Measurements from ENCODE around the gene WWP2. TPM values are rescaled to one million over a fixed set of nuclear protein-coding genes. Genes with fewer than 3 reads are reported as not detected.

WWP2 gene
- total RNA-seq, 1 experiment from 2014 or later: 40.2 TPM

DNA sequence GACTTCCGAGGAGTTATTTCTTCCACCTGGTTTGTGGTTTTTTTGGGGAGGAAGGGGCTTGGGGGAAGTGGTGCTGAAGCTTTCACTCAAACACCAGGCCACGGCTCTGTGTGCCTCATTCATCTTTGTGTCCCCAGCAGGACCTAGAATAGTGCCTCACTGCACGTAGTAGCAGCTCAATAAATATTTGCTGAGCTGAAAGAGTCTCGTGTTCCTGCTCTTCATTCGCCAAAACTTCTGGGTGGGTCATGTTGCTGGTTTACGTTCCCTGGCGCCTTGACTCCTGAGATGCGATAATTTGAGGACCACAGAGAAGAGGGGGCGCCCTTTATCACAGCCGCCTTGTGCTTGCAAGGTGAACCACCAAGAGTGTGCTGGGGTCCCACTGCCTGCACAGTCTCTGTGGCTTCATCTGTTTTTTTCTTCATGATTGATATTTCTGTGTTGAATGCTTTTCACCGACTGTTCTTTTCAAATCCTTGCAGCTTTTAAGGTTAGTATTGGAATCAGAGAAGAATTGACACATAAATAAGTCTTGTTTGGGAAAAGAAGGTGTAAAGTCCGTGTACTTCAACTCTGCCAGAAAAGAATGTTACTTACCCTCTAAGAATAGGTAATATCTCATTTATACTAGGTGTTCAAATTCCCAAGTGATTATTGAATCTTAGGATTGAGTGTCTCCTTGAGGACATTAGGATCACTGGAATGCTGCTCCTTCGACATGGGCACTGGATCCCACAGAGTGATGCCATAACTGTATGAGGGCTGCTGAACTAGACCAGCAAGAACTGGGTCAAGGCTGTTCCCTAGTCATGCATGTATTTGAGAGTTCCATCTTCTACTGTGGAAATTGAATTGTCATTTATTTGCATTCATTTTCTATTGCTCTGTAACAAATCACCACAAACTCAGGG lies 96.3 kb downstream of the WWP2 start:
- no peak overlapping the region for H3K4ac ChIP-seq (ENCODE audit: low read depth, low read length)
- DNase-seq: no peak
- no peak overlapping the region for H4K5ac ChIP-seq (ENCODE audit: insufficient read length, low read depth, low read length)
- TF ChIP-seq, protein P1, sequence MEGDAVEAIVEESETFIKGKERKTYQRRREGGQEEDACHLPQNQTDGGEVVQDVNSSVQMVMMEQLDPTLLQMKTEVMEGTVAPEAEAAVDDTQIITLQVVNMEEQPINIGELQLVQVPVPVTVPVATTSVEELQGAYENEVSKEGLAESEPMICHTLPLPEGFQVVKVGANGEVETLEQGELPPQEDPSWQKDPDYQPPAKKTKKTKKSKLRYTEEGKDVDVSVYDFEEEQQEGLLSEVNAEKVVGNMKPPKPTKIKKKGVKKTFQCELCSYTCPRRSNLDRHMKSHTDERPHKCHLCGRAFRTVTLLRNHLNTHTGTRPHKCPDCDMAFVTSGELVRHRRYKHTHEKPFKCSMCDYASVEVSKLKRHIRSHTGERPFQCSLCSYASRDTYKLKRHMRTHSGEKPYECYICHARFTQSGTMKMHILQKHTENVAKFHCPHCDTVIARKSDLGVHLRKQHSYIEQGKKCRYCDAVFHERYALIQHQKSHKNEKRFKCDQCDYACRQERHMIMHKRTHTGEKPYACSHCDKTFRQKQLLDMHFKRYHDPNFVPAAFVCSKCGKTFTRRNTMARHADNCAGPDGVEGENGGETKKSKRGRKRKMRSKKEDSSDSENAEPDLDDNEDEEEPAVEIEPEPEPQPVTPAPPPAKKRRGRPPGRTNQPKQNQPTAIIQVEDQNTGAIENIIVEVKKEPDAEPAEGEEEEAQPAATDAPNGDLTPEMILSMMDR (conservative IDR thresholded peaks at IDR 0.05): no peak
- no peak overlapping the region for H4K91ac ChIP-seq (ENCODE audit: insufficient read length, low read depth, low read length)
- no peak overlapping the region for H2BK12ac ChIP-seq (ENCODE audit: insufficient read length, low read depth, low read length)
- H2BK20ac ChIP-seq (ENCODE audit: low read depth, low read length, poor library complexity, severe bottlenecking): no peak overlapping the region
- H3K9ac ChIP-seq (ENCODE audit: extremely low read depth, insufficient read length, low read length): no peak overlapping the region
- no peak overlapping the region for H3K56ac ChIP-seq (ENCODE audit: insufficient read length, low read depth, low read length)
- no peaks in the 10 kb centered on the region; a peak in 3 of 7 replicates for H3K36me3 Mint-ChIP-seq (ENCODE audit: insufficient read depth in 1 of 3, low read depth in 3 of 3)
- H3K79me2 ChIP-seq (ENCODE audit: insufficient read depth, low read length): no peaks in the 10 kb centered on the region
- H2BK15ac ChIP-seq (ENCODE audit: low read depth, low read length): no peak overlapping the region
- H3K23ac ChIP-seq (ENCODE audit: insufficient read length, low read depth, low read length): no peak overlapping the region
- peak overlapping the region in 1 of 3 experiments; percentile 28; a peak in 1 of 7 replicates for H3K27ac Mint-ChIP-seq
- no peak overlapping the region for H3K18ac ChIP-seq (ENCODE audit: insufficient read length, low read depth, low read length)
- WGBS (ENCODE audit: extremely low coverage, insufficient read length, low lambda C conversion rate): no CpG with 5 or more reads among the region's 13 CpGs
- H3K4me1 ChIP-seq (ENCODE audit: insufficient read depth, low read length): no peaks in the 10 kb centered on the region
- no peaks in the 10 kb centered on the region for H3K27me3 Mint-ChIP-seq (ENCODE audit: low read depth)
- no peaks in the 10 kb centered on the region for H3K23me2 ChIP-seq (ENCODE audit: insufficient read length, low read depth, low read length, poor library complexity, severe bottlenecking)
- H4K8ac ChIP-seq (replicated peaks; ENCODE audit: insufficient read length, low read depth, low read length): no peak overlapping the region
- H3K79me1 ChIP-seq (ENCODE audit: insufficient read depth, low read depth, low read length, poor library complexity, severe bottlenecking): no peaks in the 10 kb centered on the region
- no peak overlapping the region for H3K4me3 Mint-ChIP-seq
- H2AK5ac ChIP-seq (ENCODE audit: insufficient read length, low read length): no peak overlapping the region
- H4K20me1 ChIP-seq (ENCODE audit: control insufficient read depth, insufficient read depth, insufficient read length): no peaks in the 10 kb centered on the region
- H3K27ac ChIP-seq (ENCODE audit: insufficient read length, low read depth, low read length): no peak overlapping the region
- H3K4me2 ChIP-seq (ENCODE audit: insufficient read depth, insufficient read length, low read length): no peak overlapping the region
- no peaks in the 10 kb centered on the region for H3K9me3 ChIP-seq (ENCODE audit: control insufficient read depth, low read depth, low read length)
- H3K9me3 Mint-ChIP-seq: no peaks in the 10 kb centered on the region
- H3K27me3 ChIP-seq (ENCODE audit: insufficient read depth, low read length): no peaks in the 10 kb centered on the region
- peaks cover 7 to 12% of the 10 kb centered on the region in 2 experiments for H3K4me1 Mint-ChIP-seq
- H2AFZ ChIP-seq (ENCODE audit: low read length): no peak overlapping the region
- no peak overlapping the region for H2BK120ac ChIP-seq (ENCODE audit: low read depth, low read length, poor library complexity, severe bottlenecking)
- H2BK5ac ChIP-seq (ENCODE audit: insufficient read length, low read length): no peak overlapping the region
- H3K14ac ChIP-seq (ENCODE audit: insufficient read depth, low read length): no peak overlapping the region
- H3T11ph ChIP-seq (ENCODE audit: low read length): no peak overlapping the region

All from H9 (cell line).